Inflammatory macrophage treated with lipopolysaccharide for 1 hour (primary cell): ENCODE data around the gene TAF11L8.
"Not testable (repeated sequence)": the region's sequence is repeated elsewhere in the genome, so short reads cannot be mapped to it uniquely, and the experiment has no call there.

Experiments used
- DNase-seq, 2 donors: peaks; one replicate each; pipeline ENCODE4 v3.0.0-alpha.2; 2020 to 2022

The TAF11L8 gene

DNA sequence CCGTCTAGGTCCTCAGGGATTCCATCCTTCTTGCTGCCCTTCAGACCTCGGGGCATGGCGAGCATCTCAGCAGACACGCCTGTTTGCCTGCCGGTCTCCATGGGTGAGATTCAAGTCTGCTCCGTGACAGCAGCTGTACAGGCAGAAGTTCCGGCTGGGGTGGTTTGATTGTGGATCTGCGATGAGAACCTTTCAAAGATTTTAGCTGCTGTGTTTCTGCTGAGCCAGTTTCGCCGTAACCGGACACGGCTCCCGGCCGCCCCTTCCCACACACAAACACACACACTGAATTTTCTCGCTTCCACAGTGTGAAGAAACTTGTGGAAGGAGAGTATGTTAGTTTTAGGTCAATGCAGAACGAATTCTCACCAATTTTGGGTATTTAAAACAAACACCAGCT is at the start of gene TAF11L8:
TAF11L8 (minus strand) TSS at position 101 of the 400 bp plus-strand sequence.
- not testable (repeated sequence) for DNase-seq

DNA sequence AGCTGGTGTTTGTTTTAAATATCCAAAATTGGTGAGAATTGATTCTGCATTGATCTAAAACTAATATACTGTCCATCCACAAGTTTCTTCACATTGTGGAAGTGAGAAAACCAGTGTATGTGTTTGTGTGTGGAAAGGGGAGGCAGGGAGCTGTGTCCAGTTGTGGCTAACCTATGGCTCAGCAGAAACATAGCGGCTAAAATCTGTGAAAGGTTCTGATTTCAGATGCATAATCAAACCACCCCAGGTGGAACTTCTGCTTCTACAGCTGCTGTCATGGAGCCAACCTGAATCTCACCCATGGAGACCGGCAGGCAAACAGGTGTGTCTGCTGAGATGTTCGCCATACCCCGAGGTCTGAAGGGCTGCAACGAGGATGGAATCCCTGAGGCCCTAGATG is 43.4 kb upstream of the TAF11L8 start, which contains the start of gene TAF11L14:
TAF11L14 (plus strand) TSS at position 301 of the 400 bp plus-strand sequence.
- DNase-seq = no peak

DNA sequence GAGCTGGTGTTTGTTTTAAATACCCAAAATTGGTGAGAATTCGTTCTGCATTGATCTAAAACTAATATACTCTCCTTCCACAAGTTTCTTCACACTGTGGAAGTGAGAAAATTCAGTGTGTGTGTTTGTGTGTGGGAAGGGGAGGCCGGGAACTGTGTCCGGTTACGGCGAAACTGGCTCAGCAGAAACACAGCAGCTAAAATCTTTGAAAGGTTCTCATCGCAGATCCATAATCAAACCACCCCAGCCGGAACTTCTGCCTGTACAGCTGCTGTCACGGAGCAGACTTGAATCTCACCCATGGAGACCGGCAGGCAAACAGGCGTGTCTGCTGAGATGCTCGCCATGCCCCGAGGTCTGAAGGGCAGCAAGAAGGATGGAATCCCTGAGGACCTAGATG is 41.0 kb upstream of the TAF11L8 start, which contains the start of gene TAF11L13:
TAF11L13 (plus strand) TSS at position 301 of the 400 bp plus-strand sequence.
- not testable (repeated sequence) for DNase-seq

DNA sequence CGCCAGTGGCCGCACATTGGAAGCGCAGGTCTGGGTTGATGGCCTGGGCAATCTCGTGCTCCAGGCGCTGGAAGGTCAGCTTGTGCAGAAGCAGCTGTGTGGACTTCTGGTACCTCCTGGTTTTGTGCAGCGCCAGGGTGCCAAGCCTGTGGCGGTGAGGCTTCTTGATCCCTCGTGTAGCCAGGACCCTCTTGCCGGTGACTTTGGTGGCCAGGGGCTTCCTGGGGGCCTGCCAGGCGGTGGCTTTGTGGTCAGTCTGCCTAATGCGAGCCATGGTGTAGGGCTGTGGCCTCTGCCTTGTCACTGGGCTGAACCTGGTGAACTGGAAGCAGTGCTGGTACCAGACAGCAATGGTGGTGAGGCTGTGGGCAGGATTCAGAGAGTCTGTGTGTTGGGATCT is 34.9 kb upstream of the TAF11L8 start:
- DNase-seq = no peak

DNA sequence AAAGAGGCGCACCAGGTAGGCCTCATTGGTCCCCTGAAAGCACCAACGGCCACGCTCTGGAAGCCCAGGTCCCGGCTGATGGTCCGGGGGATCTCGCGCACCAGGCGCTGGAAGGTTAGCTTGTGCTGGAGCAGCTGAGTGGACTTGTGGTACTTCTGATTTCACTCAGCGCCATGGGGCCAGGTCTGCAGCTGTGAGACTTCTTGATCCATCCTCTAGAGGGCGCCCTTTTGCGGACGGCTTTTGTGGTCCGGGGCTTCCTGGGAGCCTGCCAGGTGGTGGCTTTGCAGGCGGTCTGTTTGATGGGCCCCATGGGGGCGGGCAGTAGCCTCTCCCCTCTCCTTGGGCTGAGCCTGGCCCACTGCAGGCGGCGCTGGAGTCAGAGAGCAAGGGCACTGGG is 29.9 kb upstream of the TAF11L8 start:
- no peak for DNase-seq

GRCh38 chr5:17619354-17619753 is 28.6 kb upstream of the TAF11L8 start:
- no peak for DNase-seq

- DNase-seq = no peak
Observed at GRCh38 chr5:17614872-17615605, 24.3 kb upstream of the TAF11L8 start.

DNA sequence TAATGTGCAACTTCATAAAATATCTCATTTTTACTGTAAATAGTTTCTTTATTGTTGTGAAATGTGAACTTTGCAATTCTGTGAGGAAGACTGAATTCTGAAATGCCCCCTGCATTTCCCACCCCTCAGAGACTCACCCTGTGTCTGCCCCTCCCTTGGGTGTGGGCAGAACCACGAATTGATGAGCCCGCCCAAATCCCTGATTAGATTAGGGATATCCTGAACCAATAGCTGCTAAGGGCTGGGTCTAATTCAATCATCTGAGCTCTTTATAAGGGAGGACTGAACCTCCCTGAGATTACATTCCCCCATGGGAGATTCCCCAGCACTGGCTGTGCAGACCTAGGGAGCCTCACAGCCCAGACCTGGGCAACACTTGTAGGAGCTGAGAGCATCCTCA is 19.3 kb upstream of the TAF11L8 start, which contains the start of gene TAF11L12:
TAF11L12 (plus strand) TSS at position 301 of the 400 bp plus-strand sequence.
- not testable (repeated sequence) for DNase-seq

GRCh38 chr5:17607461-17607860 is 16.7 kb upstream of the TAF11L8 start:
- not testable (repeated sequence) for DNase-seq

DNA sequence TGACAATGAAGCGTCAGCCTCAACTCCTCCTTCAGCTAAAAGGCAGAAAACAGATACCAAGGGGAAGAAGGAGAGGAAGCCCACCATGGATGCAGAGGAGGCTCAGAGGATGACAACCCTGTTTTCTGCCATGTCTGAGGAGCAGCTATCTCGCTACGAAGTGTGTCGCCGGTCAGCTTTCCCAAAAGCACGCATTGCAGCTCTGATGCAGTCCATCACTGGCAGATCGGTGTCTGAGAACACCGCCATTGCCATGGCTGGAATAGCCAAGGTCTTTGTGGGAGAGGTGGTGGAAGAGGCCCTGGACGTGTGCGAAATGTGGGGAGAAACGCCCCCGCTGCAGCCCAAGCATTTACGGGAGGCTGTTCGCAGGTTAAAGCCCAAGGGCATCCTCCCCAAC is 14.2 kb upstream of the TAF11L8 start:
- DNase-seq = no peak

- not testable (repeated sequence) for DNase-seq
Observed at GRCh38 chr5:17603880-17604279, 13.1 kb upstream of the TAF11L8 start, which contains the start of gene TAF11L11. TSS of gene TAF11L11 (plus strand) at chr5:17604183.

- not testable (repeated sequence) for DNase-seq
Observed at GRCh38 chr5:17597728-17598127, 7.0 kb upstream of the TAF11L8 start, which contains the start of gene TAF11L10. TSS of gene TAF11L10 (minus strand) at chr5:17597828.

- DNase-seq = not testable (repeated sequence)
Observed at GRCh38 chr5:17594255-17594654, 3.5 kb upstream of the TAF11L8 start, which contains the start of gene TAF11L9. TSS of gene TAF11L9 (minus strand) at chr5:17594394.

DNA sequence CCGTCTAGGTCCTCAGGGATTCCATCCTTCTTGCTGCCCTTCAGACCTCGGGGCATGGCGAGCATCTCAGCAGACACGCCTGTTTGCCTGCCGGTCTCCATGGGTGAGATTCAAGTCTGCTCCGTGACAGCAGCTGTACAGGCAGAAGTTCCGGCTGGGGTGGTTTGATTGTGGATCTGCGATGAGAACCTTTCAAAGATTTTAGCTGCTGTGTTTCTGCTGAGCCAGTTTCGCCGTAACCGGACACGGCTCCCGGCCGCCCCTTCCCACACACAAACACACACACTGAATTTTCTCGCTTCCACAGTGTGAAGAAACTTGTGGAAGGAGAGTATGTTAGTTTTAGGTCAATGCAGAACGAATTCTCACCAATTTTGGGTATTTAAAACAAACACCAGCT is 5.1 kb downstream of the TAF11L8 start, which contains the start of gene TAF11L7:
TAF11L7 (minus strand) TSS at position 101 of the 400 bp plus-strand sequence.
- DNase-seq = not testable (repeated sequence)
